Measurements from ENCODE around the gene SIX2.

Gene SIX2

GRCh38 chr2:45012733-45013132 is 3.5 kb upstream of the SIX2 start:
- TF ChIP-seq EZH2phosphoT487 (IDR thresholded peaks at IDR 0.05; ENCODE audit: borderline replicate concordance) (no peak), CTCF (conservative IDR thresholded peaks at IDR 0.05; ENCODE audit: low read length) (no peak)
- no peaks in the 10 kb centered on the region for H3K9me3 ChIP-seq (ENCODE audit: insufficient read depth, low read depth, low read length)
- H3K4me3 ChIP-seq (ENCODE audit: low read length, poor library complexity, severe bottlenecking): no peak overlapping the region
- no peaks in the 10 kb centered on the region for H3F3A ChIP-seq (ENCODE audit: low read depth)
- no peak overlapping the region for H2AFZ ChIP-seq (ENCODE audit: low read length)
- H3K9ac ChIP-seq (ENCODE audit: low read depth, low read length, poor library complexity, severe bottlenecking): no peak overlapping the region
- no peaks in the 10 kb centered on the region for H3K27me3 ChIP-seq (ENCODE audit: insufficient read depth, low read length, poor library complexity, severe bottlenecking)
- H3K36me3 ChIP-seq (ENCODE audit: insufficient read depth, low read length): no peaks in the 10 kb centered on the region
- H4K20me1 ChIP-seq (ENCODE audit: insufficient read depth, low read length, poor library complexity, severe bottlenecking): no peaks in the 10 kb centered on the region
- H3K4me2 ChIP-seq (ENCODE audit: low read depth, low read length, poor library complexity, severe bottlenecking): no peak overlapping the region
- H3K4me1 ChIP-seq (ENCODE audit: insufficient read depth, low read length, poor library complexity, severe bottlenecking): no peaks in the 10 kb centered on the region
- H3K79me2 ChIP-seq (ENCODE audit: insufficient read depth, low read length): no peaks in the 10 kb centered on the region
- H3K9me2 ChIP-seq (replicated peaks; ENCODE audit: low read depth, low read length): no peaks in the 10 kb centered on the region

GRCh38 chr2:45011621-45012602 is 2.7 kb upstream of the SIX2 start:
- Histone ChIP-seq H3K4me3 (ENCODE audit: low read length, poor library complexity, severe bottlenecking) (no peak overlapping the region), H3K27me3 (ENCODE audit: insufficient read depth, low read length, poor library complexity, severe bottlenecking) (no peaks in the 10 kb centered on the region), H4K20me1 (ENCODE audit: insufficient read depth, low read length, poor library complexity, severe bottlenecking) (no peaks in the 10 kb centered on the region), H3K79me2 (ENCODE audit: insufficient read depth, low read length) (no peaks in the 10 kb centered on the region), H3K9me3 (ENCODE audit: insufficient read depth, low read depth, low read length) (no peaks in the 10 kb centered on the region), H3K36me3 (ENCODE audit: insufficient read depth, low read length) (no peaks in the 10 kb centered on the region), H3F3A (ENCODE audit: low read depth) (no peaks in the 10 kb centered on the region), H3K4me1 (ENCODE audit: insufficient read depth, low read length, poor library complexity, severe bottlenecking) (no peaks in the 10 kb centered on the region), H3K4me2 (ENCODE audit: low read depth, low read length, poor library complexity, severe bottlenecking) (no peak overlapping the region), H3K9me2 (replicated peaks; ENCODE audit: low read depth, low read length) (no peaks in the 10 kb centered on the region), H3K9ac (ENCODE audit: low read depth, low read length, poor library complexity, severe bottlenecking) (no peak overlapping the region), H2AFZ (ENCODE audit: low read length) (no peak overlapping the region)
- TF ChIP-seq CTCF (conservative IDR thresholded peaks at IDR 0.05; ENCODE audit: low read length) (no peak), EZH2phosphoT487 (IDR thresholded peaks at IDR 0.05; ENCODE audit: borderline replicate concordance) (no peak)

GRCh38 chr2:45011121-45011520 is 1.9 kb upstream of the SIX2 start:
- H3K9me2 ChIP-seq (replicated peaks; ENCODE audit: low read depth, low read length): no peaks in the 10 kb centered on the region
- H2AFZ ChIP-seq (ENCODE audit: low read length): no peak overlapping the region
- H3K9ac ChIP-seq (ENCODE audit: low read depth, low read length, poor library complexity, severe bottlenecking): no peak overlapping the region
- H3K79me2 ChIP-seq (ENCODE audit: insufficient read depth, low read length): no peaks in the 10 kb centered on the region
- no peak overlapping the region for H3K4me2 ChIP-seq (ENCODE audit: low read depth, low read length, poor library complexity, severe bottlenecking)
- TF ChIP-seq EZH2phosphoT487 (IDR thresholded peaks at IDR 0.05; ENCODE audit: borderline replicate concordance) (no peak), CTCF (conservative IDR thresholded peaks at IDR 0.05; ENCODE audit: low read length) (no peak)
- H3K9me3 ChIP-seq (ENCODE audit: insufficient read depth, low read depth, low read length): no peaks in the 10 kb centered on the region
- H3F3A ChIP-seq (ENCODE audit: low read depth): no peaks in the 10 kb centered on the region
- H3K4me1 ChIP-seq (ENCODE audit: insufficient read depth, low read length, poor library complexity, severe bottlenecking): no peaks in the 10 kb centered on the region
- no peak overlapping the region for H3K4me3 ChIP-seq (ENCODE audit: low read length, poor library complexity, severe bottlenecking)
- H4K20me1 ChIP-seq (ENCODE audit: insufficient read depth, low read length, poor library complexity, severe bottlenecking): no peaks in the 10 kb centered on the region
- no peaks in the 10 kb centered on the region for H3K27me3 ChIP-seq (ENCODE audit: insufficient read depth, low read length, poor library complexity, severe bottlenecking)
- no peaks in the 10 kb centered on the region for H3K36me3 ChIP-seq (ENCODE audit: insufficient read depth, low read length)
